SK-N-SH (cell line): Measurements from ENCODE around the gene BBS9.

Source experiments
- CTCF ChIP-seq: fragments of 200-600 bp; sonication (generic); IDR thresholded peaks from 2 replicates; pipeline ENCODE4 v1.6.1; 2017; ENCODE audit warnings: antibody characterized with exemption, mild to moderate bottlenecking, moderate library complexity
- EP300 ChIP-seq, 2 experiments: IDR thresholded peaks; 2 replicates each; pipeline versions ENCODE4 v1.4.0 to v1.6.1; 2012; ENCODE audit warnings: borderline replicate concordance in 1 of 2, low read depth in 1 of 2, low read length in 1 of 2
- GATA2 ChIP-seq: sonication (generic); formaldehyde crosslinking; IDR thresholded peaks from 2 replicates; pipeline ENCODE4 v1.5.0; 2020; ENCODE audit warnings: mild to moderate bottlenecking, missing genetic modification reagents
- POLR2AphosphoS5 ChIP-seq: IDR thresholded peaks from 2 replicates; pipeline ENCODE4 v1.6.1; 2012; ENCODE audit warnings: low read depth, low read length
- RCOR1 ChIP-seq: fragments of 150-350 bp; IDR thresholded peaks from 2 replicates; pipeline ENCODE4 v1.6.1; 2017; ENCODE audit warnings: antibody characterized with exemption, low read length
- SIN3A ChIP-seq: IDR thresholded peaks from 2 replicates; pipeline ENCODE4 v1.6.1; 2012; ENCODE audit warnings: low read depth, mild to moderate bottlenecking, low read length, moderate library complexity, borderline replicate concordance

- no peak for TF ChIP-seq POLR2AphosphoS5
- no peak for TF ChIP-seq CTCF
- TF ChIP-seq SIN3A = no peak
- TF ChIP-seq EP300 (IDR thresholded peaks at IDR 0.05; ENCODE audit: borderline replicate concordance in 1 of 2, low read depth in 1 of 2, low read length in 1 of 2) = no peak
- no peak for TF ChIP-seq GATA2
- TF ChIP-seq RCOR1 = no peak
These were observed 228.5 kb downstream of the BBS9 start for GRCh38 chr7:33357846-33358245.
